Endodermal cell (in vitro differentiated cells): ENCODE measurements around the gene HSD17B7. TPM values are rescaled to one million over a fixed set of nuclear protein-coding genes. Genes with fewer than 3 reads are reported as not detected.

ENCODE experiments used
- DNase-seq: peaks from one replicate; pipeline ENCODE4 v3.0.0-alpha.2; 2017
- H3K27ac ChIP-seq: 2 replicates; pipeline ENCODE4 v1.5.1; 2013; ENCODE audit warnings: mild to moderate bottlenecking, low read depth, low read length, moderate library complexity
- H3K27me3 ChIP-seq: 2 replicates; pipeline ENCODE4 v1.6.1; 2013; ENCODE audit warnings: mild to moderate bottlenecking, low read length, moderate library complexity; ENCODE audit not compliant: insufficient read depth, control insufficient read depth, poor library complexity, severe bottlenecking
- H3K36me3 ChIP-seq: 2 replicates; pipeline ENCODE4 v1.7.0; 2013; ENCODE audit warnings: mild to moderate bottlenecking, low read length, moderate library complexity; ENCODE audit not compliant: control insufficient read depth, insufficient read depth
- H3K4me1 ChIP-seq: one replicate; pipeline ENCODE4 v1.7.0; 2013; ENCODE audit warnings: low read length; ENCODE audit not compliant: control insufficient read depth, insufficient read depth
- H3K4me3 ChIP-seq: 2 replicates; pipeline ENCODE4 v1.5.1; 2013; ENCODE audit warnings: mild to moderate bottlenecking, low read length, moderate library complexity
- H3K9ac ChIP-seq: 2 replicates; pipeline ENCODE4 v1.6.1; 2013; ENCODE audit warnings: mild to moderate bottlenecking, low read length, moderate library complexity; ENCODE audit not compliant: poor library complexity, severe bottlenecking; ENCODE audit errors: extremely low read depth
- H3K9me3 ChIP-seq: 2 replicates; pipeline ENCODE4 v1.6.1; 2013; ENCODE audit warnings: mild to moderate bottlenecking, low read length, moderate library complexity; ENCODE audit not compliant: control insufficient read depth
- H3K27ac Mint-ChIP-seq: 2 replicates; pipeline ENCODE4 v1.8.0; 2020; ENCODE audit warnings: mixed read lengths
- H3K27me3 Mint-ChIP-seq: 2 replicates; pipeline ENCODE4 v1.8.0; 2021; ENCODE audit warnings: mild to moderate bottlenecking, mixed read lengths; ENCODE audit not compliant: insufficient read depth
- H3K36me3 Mint-ChIP-seq: 2 replicates; pipeline ENCODE4 v1.8.0; 2020; ENCODE audit warnings: low read depth, mixed read lengths
- H3K4me1 Mint-ChIP-seq: 2 replicates; pipeline ENCODE4 v1.8.0; 2020; ENCODE audit warnings: mixed read lengths
- H3K4me3 Mint-ChIP-seq: 2 replicates; pipeline ENCODE4 v1.8.0; 2020; ENCODE audit warnings: mild to moderate bottlenecking, moderate library complexity, mixed read lengths
- H3K9me3 Mint-ChIP-seq: 2 replicates; pipeline ENCODE4 v1.8.0; 2020; ENCODE audit warnings: mild to moderate bottlenecking, mixed read lengths
- WGBS, 2 experiments: methylation state at CpG; one replicate each; pipeline versions ENCODE4 v1.1.5 to v1.1.7; 2013; ENCODE audit warnings: missing lambda C conversion rate in 2 of 2, mixed read lengths in 1 of 2; ENCODE audit not compliant: insufficient coverage in 1 of 2, insufficient read length in 1 of 2; 5-methylcytosine and 5-hydroxymethylcytosine counted together
- total RNA-seq, 2 donors: library from RNA; stranded (reverse); fragmentation: NEBNext Ultra II Directional in 1 of 2; extraction: Animal tissue kit (Norgen Biotek cat#: 25700) in 1 of 2; gene quantifications; 2 replicates in 1 of 2; 3 replicates in 1 of 2; pipeline ENCODE4 v1.2.1, GENCODE V29; 2021
- TF ChIP-seq, protein P1 (sequence below): fragments of 200-600 bp; sonication (generic); conservative IDR thresholded peaks from 2 replicates; pipeline ENCODE4 v1.5.0; 2021; ENCODE audit warnings: antibody characterized with exemption, mild to moderate bottlenecking

Gene HSD17B7
- total RNA-seq, 2 donors from 2014 or later = 30.0 to 33.2 TPM

- Histone ChIP-seq H3K27ac (no peak overlapping the region), H3K27me3 (no peaks in the 10 kb centered on the region), H3K36me3 (no peaks in the 10 kb centered on the region), H3K4me1 (no peaks in the 10 kb centered on the region), H3K9ac (no peak overlapping the region), H3K4me3 (no peak overlapping the region), H3K9me3 (no peaks in the 10 kb centered on the region)
- WGBS, 2 experiments = 90% methylated on average over 1 of the region's 1 CpG; no CpG with 5 or more reads in 1 of the 2 experiments
- TF ChIP-seq, protein P1, sequence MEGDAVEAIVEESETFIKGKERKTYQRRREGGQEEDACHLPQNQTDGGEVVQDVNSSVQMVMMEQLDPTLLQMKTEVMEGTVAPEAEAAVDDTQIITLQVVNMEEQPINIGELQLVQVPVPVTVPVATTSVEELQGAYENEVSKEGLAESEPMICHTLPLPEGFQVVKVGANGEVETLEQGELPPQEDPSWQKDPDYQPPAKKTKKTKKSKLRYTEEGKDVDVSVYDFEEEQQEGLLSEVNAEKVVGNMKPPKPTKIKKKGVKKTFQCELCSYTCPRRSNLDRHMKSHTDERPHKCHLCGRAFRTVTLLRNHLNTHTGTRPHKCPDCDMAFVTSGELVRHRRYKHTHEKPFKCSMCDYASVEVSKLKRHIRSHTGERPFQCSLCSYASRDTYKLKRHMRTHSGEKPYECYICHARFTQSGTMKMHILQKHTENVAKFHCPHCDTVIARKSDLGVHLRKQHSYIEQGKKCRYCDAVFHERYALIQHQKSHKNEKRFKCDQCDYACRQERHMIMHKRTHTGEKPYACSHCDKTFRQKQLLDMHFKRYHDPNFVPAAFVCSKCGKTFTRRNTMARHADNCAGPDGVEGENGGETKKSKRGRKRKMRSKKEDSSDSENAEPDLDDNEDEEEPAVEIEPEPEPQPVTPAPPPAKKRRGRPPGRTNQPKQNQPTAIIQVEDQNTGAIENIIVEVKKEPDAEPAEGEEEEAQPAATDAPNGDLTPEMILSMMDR = peak; percentile 46
- Mint-ChIP-seq H3K27me3 (peaks cover 2% of the 10 kb centered on the region), H3K4me1 (no peaks in the 10 kb centered on the region), H3K9me3 (peaks cover 6% of the 10 kb centered on the region), H3K27ac (no peak overlapping the region), H3K4me3 (no peak overlapping the region), H3K36me3 (no peaks in the 10 kb centered on the region)
- no peak for DNase-seq
These were observed 37.4 kb upstream of the HSD17B7 start for GRCh38 chr1:162753001-162753658.

DNA sequence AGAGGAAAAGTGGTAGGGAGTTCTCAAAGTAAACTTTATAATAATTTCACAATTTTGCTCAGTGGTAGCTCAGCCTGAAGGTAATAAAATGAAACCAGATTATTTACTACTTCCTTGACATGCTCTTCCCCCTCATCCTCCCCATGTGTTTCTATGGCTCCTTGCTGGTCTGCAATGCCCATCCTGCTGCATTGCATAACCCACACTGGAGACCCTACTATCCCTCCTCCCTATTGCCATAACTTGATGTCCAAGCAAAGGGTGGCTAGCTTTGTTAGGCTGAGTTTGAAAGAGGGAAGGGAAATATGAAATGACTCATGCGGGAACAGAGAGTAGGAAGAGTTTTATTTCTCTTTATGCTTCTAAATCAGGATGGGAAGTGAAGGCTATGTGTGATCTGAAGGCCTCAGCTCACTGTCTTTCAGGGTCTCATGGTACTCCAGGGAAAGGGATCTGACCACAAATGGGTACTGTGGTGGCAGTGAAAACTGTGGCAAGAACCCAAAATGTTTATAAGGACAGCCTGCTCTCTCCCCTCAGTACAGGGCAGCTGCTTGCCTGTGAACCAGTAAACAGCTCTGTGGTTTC lies 36.4 kb upstream of the HSD17B7 start:
- Mint-ChIP-seq H3K27me3 (peaks cover 2% of the 10 kb centered on the region), H3K4me1 (no peaks in the 10 kb centered on the region), H3K36me3 (no peaks in the 10 kb centered on the region), H3K9me3 (peaks cover 6% of the 10 kb centered on the region), H3K27ac (no peak overlapping the region), H3K4me3 (no peak overlapping the region)
- Histone ChIP-seq H3K36me3 (no peaks in the 10 kb centered on the region), H3K9me3 (no peaks in the 10 kb centered on the region), H3K27ac (no peak overlapping the region), H3K4me3 (no peak overlapping the region), H3K9ac (no peak overlapping the region), H3K27me3 (no peaks in the 10 kb centered on the region), H3K4me1 (no peaks in the 10 kb centered on the region)
- no peak for DNase-seq
- TF ChIP-seq, protein P1 = no peak
- WGBS, 2 experiments = 80 to 96% methylated on average over 1 of the region's 1 CpG

GRCh38 chr1:162755306-162755705 lies 35.2 kb upstream of the HSD17B7 start:
- H3K27me3 Mint-ChIP-seq = peaks cover 2% of the 10 kb centered on the region
- DNase-seq = no peak
- Histone ChIP-seq H3K27me3 (no peaks in the 10 kb centered on the region), H3K4me1 (no peaks in the 10 kb centered on the region), H3K36me3 (no peaks in the 10 kb centered on the region), H3K4me3 (no peak overlapping the region), H3K9me3 (no peaks in the 10 kb centered on the region), H3K27ac (no peak overlapping the region), H3K9ac (no peak overlapping the region)
- H3K9me3 Mint-ChIP-seq = peaks cover 6% of the 10 kb centered on the region
- no peaks in the 10 kb centered on the region for H3K4me1 Mint-ChIP-seq
- no peak overlapping the region for H3K4me3 Mint-ChIP-seq
- 74 to 88% methylated on average over 3 of the region's 3 CpGs for WGBS, 2 experiments
- H3K27ac Mint-ChIP-seq = no peak overlapping the region
- TF ChIP-seq, protein P1 = no peak
- no peaks in the 10 kb centered on the region for H3K36me3 Mint-ChIP-seq
